AG09309 (cell line): ENCODE results near the gene FAM163A.
"Not testable (repeated sequence)": the region's sequence is repeated elsewhere in the genome, so short reads cannot be mapped to it uniquely, and the experiment has no call there.

Experiments used
- DNase-seq: peaks from one replicate; pipeline ENCODE4 v3.0.0-alpha.2; 2010; ENCODE audit warnings: low read depth
- H3K4me3 ChIP-seq: 2 replicates; pipeline ENCODE4 v1.5.1; 2011; ENCODE audit warnings: mild to moderate bottlenecking, low read depth, low read length, moderate library complexity; ENCODE audit not compliant: control insufficient read depth
- CTCF ChIP-seq: IDR thresholded peaks from 2 replicates; pipeline ENCODE4 v1.5.1; 2011; ENCODE audit warnings: mild to moderate bottlenecking, low read depth, low read length, inconsistent platforms; ENCODE audit not compliant: insufficient read depth, control insufficient read depth; ENCODE audit errors: missing control alignments

FAM163A gene

GRCh38 chr1:179840107-179840506 lies 97.0 kb downstream of the FAM163A start:
- DNase-seq, result no peak
- H3K4me3 ChIP-seq, result no peak overlapping the region
- TF ChIP-seq CTCF, result no peak

- DNase-seq, result no peak
- TF ChIP-seq CTCF, result no peak
- no peak overlapping the region for H3K4me3 ChIP-seq
These were observed 105.1 kb downstream of the FAM163A start for GRCh38 chr1:179848233-179848632.

DNA sequence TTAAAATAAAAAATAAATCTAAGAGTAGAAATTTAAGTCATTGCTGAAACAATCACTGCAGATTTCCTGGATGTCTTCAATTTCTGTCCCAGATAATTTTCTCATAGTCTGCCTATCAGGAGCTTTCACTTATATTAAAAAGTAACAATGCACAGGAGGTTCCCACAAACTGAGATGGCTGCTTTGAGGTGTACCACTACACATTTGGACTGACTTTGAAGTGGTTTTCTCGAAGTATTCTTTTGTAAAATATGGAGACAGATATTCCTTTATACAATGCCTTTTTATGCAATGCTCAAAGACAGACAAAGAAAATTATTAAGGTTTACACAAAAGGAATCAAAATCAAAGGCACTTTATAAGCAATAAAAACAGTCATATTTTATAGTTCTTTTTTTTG lies 110.0 kb downstream of the FAM163A start:
- no peak for TF ChIP-seq CTCF
- H3K4me3 ChIP-seq, result no peak overlapping the region
- DNase-seq, result no peak

GRCh38 chr1:179855831-179856230 lies 112.7 kb downstream of the FAM163A start:
- H3K4me3 ChIP-seq, DNase-seq: not testable (repeated sequence)

GRCh38 chr1:179856296-179856695 lies 113.2 kb downstream of the FAM163A start:
- DNase-seq, result no peak
- TF ChIP-seq CTCF, result no peak
- no peak overlapping the region for H3K4me3 ChIP-seq

DNA sequence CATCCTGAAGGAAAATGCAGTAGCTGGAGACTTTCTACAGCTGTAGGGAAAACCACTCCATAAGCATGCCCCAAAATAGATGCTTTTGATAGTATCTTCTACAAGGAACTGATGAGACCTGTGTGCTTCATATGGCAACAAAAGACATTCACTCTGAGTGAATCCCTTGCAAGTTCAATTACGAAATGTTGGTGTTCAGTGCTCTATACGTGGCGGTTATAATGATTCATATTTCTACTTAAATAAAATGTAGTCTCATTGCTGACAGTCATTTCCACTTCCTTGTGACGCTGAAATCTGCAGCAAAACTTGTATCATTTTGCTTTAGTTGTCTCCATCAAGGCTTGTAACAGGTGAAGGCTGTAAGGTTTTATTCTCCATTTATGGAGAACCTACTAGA lies 113.9 kb downstream of the FAM163A start:
- DNase-seq, result no peak
- TF ChIP-seq CTCF, result no peak
- H3K4me3 ChIP-seq, result no peak overlapping the region

DNA sequence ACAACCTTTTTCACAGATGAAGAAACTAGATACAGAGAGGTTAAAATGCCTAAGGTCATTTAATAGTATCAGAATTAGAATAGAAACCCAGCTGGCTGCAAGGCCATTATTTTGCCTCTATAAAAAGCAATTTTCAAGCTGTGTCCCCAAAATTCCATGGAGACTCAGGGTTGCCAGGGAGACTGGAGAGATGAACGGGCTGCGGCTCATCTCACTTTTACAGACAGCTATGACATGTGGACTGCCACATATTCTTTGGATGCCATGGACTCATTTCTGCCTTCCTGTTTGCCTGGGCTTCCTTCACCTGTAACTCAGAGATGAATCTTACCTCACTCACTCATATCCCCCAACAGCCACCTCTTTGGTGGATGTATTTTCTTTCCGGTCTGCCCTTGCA lies 117.6 kb downstream of the FAM163A start:
- no peak overlapping the region for H3K4me3 ChIP-seq
- no peak for TF ChIP-seq CTCF
- DNase-seq, result no peak

DNA sequence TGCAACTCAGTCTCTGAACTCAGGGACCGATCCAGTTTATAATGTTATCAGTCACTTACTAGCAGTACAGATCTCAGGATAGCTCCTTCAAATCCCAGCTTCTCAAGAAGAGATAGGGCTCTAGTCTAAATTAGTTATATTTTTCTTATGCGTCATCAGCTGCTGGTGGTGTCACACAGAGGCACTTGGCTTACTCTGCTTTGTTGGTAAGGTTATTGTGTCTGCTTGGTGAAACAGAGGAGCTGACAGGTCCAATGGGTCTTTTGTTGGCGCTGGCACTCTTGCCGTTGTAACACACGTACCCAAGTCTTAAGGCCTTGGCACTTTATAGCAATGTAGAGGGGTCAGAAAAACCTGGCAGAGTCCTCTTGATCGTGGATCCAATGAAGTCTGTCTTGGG lies 122.3 kb downstream of the FAM163A start:
- no peak for TF ChIP-seq CTCF
- H3K4me3 ChIP-seq, result no peak overlapping the region
- no peak for DNase-seq
